T-cell (primary cell): Measurements from ENCODE around the gene SMURF2. TPM values are rescaled to one million over a fixed set of nuclear protein-coding genes. Genes with fewer than 3 reads are reported as not detected.
"Not testable (repeated sequence)": the region's sequence is repeated elsewhere in the genome, so short reads cannot be mapped to it uniquely, and the experiment has no call there.

ENCODE experiments used
- ATAC-seq, 4 experiments: fragments of 200-7000 bp in 3 of 4; fragments of 150-1000 bp in 1 of 4; cut with Tn5 transposase; replicated peaks in 1 of 4; 1 replicate in 3 of 4; 2 replicates in 1 of 4; pipeline ENCODE4 v1.10.0; 2021; ENCODE audit warnings: moderate library complexity in 3 of 4, mild to moderate bottlenecking in 2 of 4, moderate number of reproducible peaks in 1 of 4
- CTCF ChIA-PET, 2 donors: fragments of 300-600 bp; sonication (Branson Sonifier 250); formaldehyde crosslinking; loops; one replicate each; lab custom pipeline; 2022; ENCODE audit warnings: antibody characterized with exemption in 2 of 2; lab: Charles Lee
- POLR2A ChIA-PET, 2 donors: fragments of 300-600 bp; sonication (Branson Sonifier 250); formaldehyde crosslinking; loops; one replicate each; lab custom pipeline; 2022; ENCODE audit warnings: antibody characterized with exemption in 2 of 2; lab: Charles Lee
- DNase-seq, 35 experiments: peaks; one replicate each; pipeline versions ENCODE4 v3.0.0 to v3.0.0-alpha.2; 2013 to 2023
- H3K27ac ChIP-seq: one replicate; pipeline ENCODE4 v1.5.1; 2013; ENCODE audit warnings: low read length
- H3K27me3 ChIP-seq, 2 experiments: replicated peaks in 1 of 2; 1 replicate in 1 of 2; 2 replicates in 1 of 2; pipeline versions ENCODE4 v1.6.1 to v1.7.0; 2013; ENCODE audit warnings: low read length in 1 of 2, mixed read lengths in 1 of 2; ENCODE audit not compliant: control insufficient read depth in 2 of 2, insufficient read depth in 2 of 2; ENCODE audit errors: extremely low read depth in 1 of 2
- H3K36me3 ChIP-seq, 2 donors: 1 replicate in 1 of 2; 2 replicates in 1 of 2; pipeline versions ENCODE4 v1.6.1 to v1.7.0; 2013; ENCODE audit warnings: low read length in 1 of 2; ENCODE audit not compliant: control insufficient read depth in 2 of 2, insufficient read depth in 1 of 2; ENCODE audit errors: extremely low read depth in 1 of 2
- H3K4me1 ChIP-seq, 2 experiments: 1 replicate in 1 of 2; 2 replicates in 1 of 2; pipeline versions ENCODE4 v1.6.1 to v1.7.0; 2013; ENCODE audit warnings: low read length in 2 of 2, mixed read lengths in 1 of 2; ENCODE audit not compliant: insufficient read depth in 2 of 2, control insufficient read depth in 1 of 2; ENCODE audit errors: extremely low read depth in 1 of 2
- H3K4me3 ChIP-seq, 2 donors: 1 replicate in 1 of 2; 2 replicates in 1 of 2; pipeline versions ENCODE4 v1.5.1 to v1.7.0; 2013; ENCODE audit warnings: mild to moderate bottlenecking in 2 of 2, low read length in 1 of 2, moderate library complexity in 1 of 2; ENCODE audit not compliant: control insufficient read depth in 1 of 2; ENCODE audit errors: extremely low read depth in 1 of 2
- H3K9me3 ChIP-seq: 2 replicates; pipeline ENCODE4 v1.7.0; 2013
- H3K27ac Mint-ChIP-seq, 2 donors: one replicate each; pipeline ENCODE4 v1.8.0; 2020 to 2021; ENCODE audit warnings: mild to moderate bottlenecking in 2 of 2, mixed read lengths in 2 of 2
- H3K27me3 Mint-ChIP-seq, 2 donors: one replicate each; pipeline ENCODE4 v1.8.0; 2021 to 2022; ENCODE audit warnings: mixed read lengths in 2 of 2
- H3K36me3 Mint-ChIP-seq: one replicate; pipeline ENCODE4 v1.8.0; 2021; ENCODE audit warnings: mixed read lengths
- H3K4me1 Mint-ChIP-seq, 3 donors: one replicate each; pipeline ENCODE4 v1.8.0; 2020 to 2022; ENCODE audit warnings: mixed read lengths in 3 of 3, mild to moderate bottlenecking in 1 of 3
- H3K4me3 Mint-ChIP-seq, 3 donors: one replicate each; pipeline ENCODE4 v1.8.0; 2020 to 2022; ENCODE audit warnings: mild to moderate bottlenecking in 3 of 3, mixed read lengths in 3 of 3, moderate library complexity in 3 of 3
- H3K9me3 Mint-ChIP-seq, 3 donors: one replicate each; pipeline ENCODE4 v1.8.0; 2020 to 2022; ENCODE audit warnings: mixed read lengths in 3 of 3
- WGBS: methylation state at CpG from one replicate; pipeline ENCODE4 v1.1.5; 2013; ENCODE audit warnings: missing lambda C conversion rate; ENCODE audit not compliant: insufficient coverage; 5-methylcytosine and 5-hydroxymethylcytosine counted together
- total RNA-seq, 35 experiments: library from RNA in 6 of 35; stranded (reverse) in 6 of 35; fragments of 120-200 nt in 1 of 35; gene quantifications; one replicate each; pipeline versions ENCODE4 v1.2.1 to v1.2.4 and lab custom pipeline; 2013 to 2026

SMURF2 gene
- total RNA-seq, 5 donors from 2014 or later (not counting 1 experiment from before 2014, with no cell fraction given), result 27.4 to 36.6 (median 34.8) TPM

- H3K9me3 Mint-ChIP-seq, DNase-seq, H3K27ac Mint-ChIP-seq, H3K4me1 Mint-ChIP-seq, H3K4me3 Mint-ChIP-seq, ATAC-seq, H3K36me3 Mint-ChIP-seq, H3K27me3 ChIP-seq, H3K36me3 ChIP-seq, H3K4me1 ChIP-seq, H3K9me3 ChIP-seq, H3K4me3 ChIP-seq, H3K27me3 Mint-ChIP-seq, H3K27ac ChIP-seq: not testable (repeated sequence)
- ChIA-PET CTCF (interaction anchor here in 1 of 2 donors (0.6 kb wide), 1 partner anchor 30 kb away, joined by 4 read pairs; no protein-coding TSS in a partner anchor), POLR2A (interaction anchor here in 1 of 2 donors (0.6 kb wide), 1 partner anchor 1772 kb away, joined by 5 read pairs; no protein-coding TSS in a partner anchor)
- WGBS, result 100% methylated on average over 1 of the region's 10 CpGs
Observed at GRCh38 chr17:64670843-64671590, 8.9 kb upstream of the SMURF2 start.

GRCh38 chr17:64667807-64668721 is 6.0 kb upstream of the SMURF2 start:
- H3K27ac ChIP-seq, H3K4me1 Mint-ChIP-seq, CTCF ChIA-PET, H3K27me3 ChIP-seq, H3K9me3 ChIP-seq, ATAC-seq, H3K27ac Mint-ChIP-seq, H3K9me3 Mint-ChIP-seq, H3K4me1 ChIP-seq, DNase-seq, H3K27me3 Mint-ChIP-seq, H3K36me3 ChIP-seq, H3K4me3 Mint-ChIP-seq, H3K4me3 ChIP-seq, H3K36me3 Mint-ChIP-seq: not testable (repeated sequence)
- WGBS, result 95% methylated on average over 7 of the region's 14 CpGs
- POLR2A ChIA-PET, result interaction anchor here in 1 of 2 donors (0.7 to 0.8 kb wide), 2 partner anchors 25 to 846 kb away, joined by 5 to 9 read pairs; no protein-coding TSS in a partner anchor

GRCh38 chr17:64664299-64664981 is 2.3 kb upstream of the SMURF2 start:
- ATAC-seq, DNase-seq, H3K4me3 Mint-ChIP-seq, H3K27me3 ChIP-seq, H3K36me3 ChIP-seq, CTCF ChIA-PET, H3K27ac Mint-ChIP-seq, POLR2A ChIA-PET, H3K9me3 Mint-ChIP-seq, H3K36me3 Mint-ChIP-seq, H3K27ac ChIP-seq, H3K4me3 ChIP-seq, H3K9me3 ChIP-seq, H3K27me3 Mint-ChIP-seq: not testable (repeated sequence)
- WGBS, result no CpG with 5 or more reads among the region's 6 CpGs
- H3K4me1 ChIP-seq, result peaks cover 9 to 11% of the 10 kb centered on the region in 2 experiments
- H3K4me1 Mint-ChIP-seq, result peaks cover 15 to 23% (median 20%) of the 10 kb centered on the region in 3 donors

GRCh38 chr17:64663836-64664235 is 1.7 kb upstream of the SMURF2 start:
- ATAC-seq, H3K27me3 ChIP-seq, POLR2A ChIA-PET, H3K36me3 ChIP-seq, H3K27me3 Mint-ChIP-seq, H3K9me3 Mint-ChIP-seq, DNase-seq, H3K27ac ChIP-seq, H3K4me3 Mint-ChIP-seq, H3K36me3 Mint-ChIP-seq, H3K27ac Mint-ChIP-seq, H3K9me3 ChIP-seq, CTCF ChIA-PET, H3K4me3 ChIP-seq: not testable (repeated sequence)
- peaks cover 11% of the 10 kb centered on the region in 2 experiments for H3K4me1 ChIP-seq
- peaks cover 21 to 28% (median 23%) of the 10 kb centered on the region in 3 donors for H3K4me1 Mint-ChIP-seq
- WGBS, result 100% methylated on average over 5 of the region's 12 CpGs

DNA sequence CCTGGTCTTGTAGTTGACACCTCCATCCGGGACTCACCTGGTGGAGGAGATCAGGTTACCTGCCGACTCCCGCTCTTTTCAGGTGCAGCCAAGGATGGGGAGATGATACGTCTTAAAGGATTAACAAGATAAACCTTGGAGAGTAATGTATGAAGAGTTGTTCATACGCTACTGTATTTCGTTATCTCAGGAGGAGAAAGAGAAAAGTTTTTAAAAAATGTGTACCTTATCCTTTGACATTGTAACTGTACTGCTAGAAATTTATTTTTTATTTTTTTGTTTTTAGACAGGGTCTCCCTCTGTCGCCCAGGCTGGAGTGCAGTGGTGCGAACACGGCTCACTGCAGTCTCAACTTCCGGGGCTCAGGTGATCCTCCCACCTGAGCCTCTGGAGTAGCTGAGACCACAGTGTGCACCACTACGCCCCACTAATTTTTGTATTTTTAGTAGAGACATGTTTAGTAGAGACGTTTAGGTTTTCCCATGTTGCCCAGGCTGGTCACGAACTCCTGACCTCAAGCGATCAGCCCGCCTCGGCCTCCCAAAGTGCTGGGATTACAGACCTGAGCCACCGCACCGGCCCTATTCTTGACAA is 764 bp upstream of the SMURF2 start:
- no peak overlapping the region for H3K27ac ChIP-seq
- Mint-ChIP-seq H3K9me3 (no peaks in the 10 kb centered on the region), H3K4me1 (peaks cover 28 to 32% (median 31%) of the 10 kb centered on the region in 3 donors), H3K36me3 (no peaks in the 10 kb centered on the region), H3K27me3 (no peaks in the 10 kb centered on the region), H3K27ac (peak overlapping the region; percentile 43 to 58), H3K4me3 (peak overlapping the region; percentile 79 to 97 (median 89))
- no peaks in the 10 kb centered on the region for H3K36me3 ChIP-seq
- WGBS, result 54% methylated on average over 9 of the region's 18 CpGs
- H3K9me3 ChIP-seq, result no peaks in the 10 kb centered on the region
- peaks cover 13 to 14% of the 10 kb centered on the region in 2 experiments for H3K4me1 ChIP-seq
- H3K27me3 ChIP-seq, result no peaks in the 10 kb centered on the region
- ATAC-seq, result no peak
- peak overlapping the region; percentile 65 to 67 for H3K4me3 ChIP-seq
- POLR2A ChIA-PET, result no interaction called here
- CTCF ChIA-PET, result no interaction called here
- DNase-seq, result no peak
